ENCODE measurements around the gene PRPF40A.

PRPF40A gene

DNA sequence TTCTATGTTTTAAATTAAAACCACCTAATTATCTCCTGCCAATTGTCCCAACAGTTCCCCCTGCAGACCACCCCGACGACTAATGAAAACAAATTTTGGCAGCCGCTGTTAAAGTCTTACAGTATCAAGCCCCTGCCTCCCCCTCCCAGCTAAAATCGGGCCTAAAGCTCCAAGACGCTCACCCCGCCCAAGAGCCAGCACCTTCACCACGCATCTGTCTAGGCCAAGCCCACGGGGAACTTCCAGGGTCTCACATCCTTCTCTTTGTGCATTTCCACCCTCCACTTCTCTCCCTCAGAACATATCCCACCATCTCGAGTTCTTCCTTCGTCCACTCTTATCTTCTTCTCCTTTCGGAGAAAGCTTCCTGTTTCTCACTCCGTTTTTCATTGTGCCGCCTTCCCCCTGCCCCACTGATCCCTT is 445 bp downstream of the PRPF40A start:
- peak in 1 of 2 experiments; percentile 8 for DNase-seq

DNA sequence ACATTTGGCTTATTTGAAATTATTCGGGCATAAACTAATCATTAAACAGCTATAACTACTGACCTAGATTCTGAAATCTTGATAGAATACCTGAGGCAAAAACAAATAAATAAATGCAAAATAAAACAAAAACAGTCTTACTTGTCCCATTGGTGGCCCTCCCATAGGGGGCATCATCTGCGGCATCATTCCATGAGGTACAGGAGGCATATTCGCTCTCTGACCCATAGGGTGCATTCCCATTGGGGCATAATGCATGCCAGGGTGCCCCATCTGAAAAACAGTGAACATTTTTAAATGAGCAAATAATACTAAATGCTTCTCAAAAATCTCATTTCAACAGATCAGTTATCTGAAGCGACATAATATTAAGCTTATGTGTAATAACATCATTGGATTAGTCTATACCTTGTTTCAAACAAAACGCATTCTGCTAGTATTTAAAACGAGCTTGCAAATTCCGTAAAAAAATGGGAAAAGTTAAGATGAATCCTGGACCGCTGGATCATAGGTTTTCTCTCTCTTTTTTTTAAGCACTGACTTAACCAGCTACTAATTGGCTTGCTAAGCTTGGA is 1.3 kb downstream of the PRPF40A start:
- peak in 1 of 2 experiments; percentile 13 for DNase-seq

DNA sequence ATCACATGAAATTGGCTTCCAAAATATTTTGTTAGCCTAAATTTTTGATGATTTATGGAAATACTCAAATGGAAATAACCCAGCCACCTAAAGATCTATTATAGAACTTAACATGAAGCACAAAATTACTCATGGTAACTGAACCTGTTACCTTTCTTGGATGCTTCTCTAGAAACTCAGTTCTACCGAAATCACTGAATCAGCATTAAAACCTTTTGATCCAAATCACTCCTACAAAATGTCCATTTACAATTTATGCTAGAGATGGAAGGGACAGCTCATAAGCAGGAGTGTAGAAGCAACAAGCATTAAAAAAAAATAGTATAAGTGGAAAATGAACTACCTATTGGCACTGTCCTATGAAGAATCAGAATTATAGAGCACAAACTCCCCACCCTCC is 2.1 kb downstream of the PRPF40A start:
- DNase-seq: no peak

DNA sequence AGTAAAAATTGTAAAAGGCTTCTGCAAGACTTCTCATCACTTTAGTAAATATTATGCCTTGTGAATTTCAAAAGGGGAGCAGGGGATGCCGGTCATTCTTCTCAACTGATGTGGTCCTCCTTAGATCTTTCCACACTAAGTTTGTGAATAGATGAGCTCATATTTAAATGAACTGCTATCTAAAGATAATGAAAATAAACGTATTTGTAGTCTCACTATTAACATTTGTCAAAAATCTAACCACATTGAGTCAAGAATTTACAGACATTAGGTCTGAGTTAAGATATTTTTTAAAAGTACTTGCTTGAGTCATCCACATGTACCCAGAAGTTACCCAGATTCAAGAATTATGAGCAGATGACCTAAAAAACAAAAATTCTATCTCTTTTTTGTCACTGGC is 6.5 kb downstream of the PRPF40A start:
- no peak for DNase-seq

DNA sequence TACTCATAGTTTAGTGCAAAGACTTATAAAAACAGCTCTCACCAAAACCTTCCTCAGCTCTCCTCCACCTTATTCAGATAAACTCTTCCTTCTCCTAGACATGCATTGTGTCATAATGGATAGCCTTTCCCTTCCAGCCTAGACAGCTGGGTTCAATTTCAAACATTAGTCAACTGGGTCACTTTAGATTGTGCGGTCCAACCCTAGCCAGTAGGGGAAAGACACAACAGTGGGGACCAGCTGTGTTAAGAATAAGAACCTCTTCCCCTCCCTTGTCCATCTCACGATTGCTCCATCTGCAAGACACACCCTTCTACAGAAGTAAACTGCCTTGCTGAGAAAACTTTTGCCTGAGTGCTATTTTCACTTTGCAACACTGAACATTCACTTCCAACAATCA is 8.5 kb downstream of the PRPF40A start:
- DNase-seq: no peak

DNA sequence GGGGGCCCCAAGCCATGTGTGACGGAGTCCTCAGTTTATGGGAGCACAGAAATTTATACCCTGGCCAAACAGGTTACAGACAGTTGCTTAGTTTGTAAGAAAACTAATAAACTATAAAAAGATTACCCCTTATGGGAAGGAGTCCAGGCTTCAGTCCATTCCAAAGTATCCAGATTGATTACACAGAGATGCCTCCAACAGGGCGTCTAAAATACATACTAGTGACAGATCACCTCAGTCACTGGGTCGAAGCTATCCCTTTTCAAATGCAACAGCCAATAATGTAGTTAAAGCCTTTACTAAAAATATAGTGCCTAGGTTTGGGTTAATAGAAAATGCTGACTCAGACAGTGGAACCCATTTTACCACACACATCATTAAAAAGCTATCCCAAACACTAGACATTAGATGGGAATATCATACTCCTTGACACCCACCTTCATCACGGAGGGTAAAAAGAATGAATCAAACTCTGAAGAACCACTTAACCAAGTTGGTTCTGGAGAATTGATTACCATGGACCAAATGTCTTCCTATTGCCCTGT is 10.7 kb downstream of the PRPF40A start:
- no peak for DNase-seq

DNA sequence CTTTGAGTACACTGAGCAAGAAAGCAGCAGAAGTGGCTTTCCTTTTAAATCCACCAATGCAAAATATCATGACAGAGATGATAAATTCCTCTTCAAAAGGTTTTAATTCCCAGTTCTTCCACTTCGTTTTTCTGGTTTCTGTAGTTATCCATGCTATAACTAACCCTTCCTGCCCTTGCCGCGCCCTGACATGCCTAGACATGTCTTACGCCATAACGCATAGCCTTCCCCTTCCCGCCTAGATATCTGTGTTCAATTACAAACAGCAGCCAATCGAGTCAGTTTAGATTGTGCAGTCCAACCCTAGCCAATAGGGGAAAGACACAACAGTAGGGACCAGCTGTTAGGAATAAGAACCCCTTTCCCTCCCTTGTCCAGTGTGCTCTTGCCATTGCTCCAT is 16.1 kb downstream of the PRPF40A start:
- no peak for DNase-seq

DNA sequence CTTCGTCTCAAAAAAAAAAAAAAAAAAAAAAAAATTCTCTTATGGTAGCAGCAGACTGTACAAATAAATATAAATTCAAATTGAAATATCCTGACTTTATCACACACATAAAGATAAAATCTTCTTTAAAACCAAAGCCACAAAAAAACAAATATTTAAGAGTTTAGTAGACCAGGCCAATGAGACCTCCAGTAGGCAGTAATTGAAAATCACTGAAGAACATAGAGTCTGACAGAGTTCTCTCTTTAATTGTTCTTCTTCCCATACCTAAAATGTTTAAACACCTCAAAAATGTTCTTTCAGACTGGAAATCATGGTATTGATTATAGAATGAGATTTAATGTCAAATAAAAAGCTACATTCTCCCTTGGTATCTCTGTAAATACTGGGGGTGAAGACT is 20.8 kb downstream of the PRPF40A start:
- DNase-seq: no peak

DNA sequence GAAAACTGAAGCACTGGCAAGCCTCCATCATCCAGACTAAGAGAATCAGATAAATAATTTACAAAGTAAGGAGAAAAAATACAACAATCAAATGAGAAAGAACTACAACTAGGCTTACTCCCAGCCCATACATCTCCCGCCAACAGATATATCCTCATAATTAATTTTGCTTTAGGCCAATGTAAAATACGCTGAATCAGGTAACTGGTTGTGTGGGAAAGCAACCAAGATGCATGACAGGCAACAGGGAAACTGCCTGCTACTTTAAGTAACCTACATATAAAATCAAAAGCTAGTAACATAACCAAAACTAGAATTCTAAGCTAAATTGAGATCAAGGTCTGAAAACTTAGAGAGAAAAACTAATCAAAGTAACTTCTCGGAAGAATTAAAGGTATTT is 21.5 kb downstream of the PRPF40A start:
- DNase-seq: no peak

DNA sequence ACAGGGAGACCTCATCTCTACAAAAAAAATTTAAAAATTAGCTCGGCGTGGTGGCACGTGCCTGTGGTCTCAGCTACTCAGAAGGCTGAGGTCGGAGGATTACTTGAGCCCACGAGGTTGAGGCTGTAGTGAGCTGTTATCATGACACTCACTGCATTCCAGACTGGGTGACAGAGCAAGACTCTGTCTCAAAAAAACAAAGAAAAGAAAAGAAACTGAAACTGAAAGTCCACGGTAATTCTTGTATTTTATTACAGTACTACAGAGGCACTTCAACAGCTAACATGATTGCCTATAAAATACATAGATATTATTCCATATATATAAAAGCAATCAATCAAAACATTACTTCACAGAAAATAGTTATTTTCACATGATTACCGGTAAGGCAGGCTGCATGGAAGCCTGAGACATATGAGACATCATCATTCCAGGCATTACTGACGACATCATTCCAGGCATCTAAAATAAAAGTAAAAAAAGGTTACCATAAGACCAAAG is 23.1 kb downstream of the PRPF40A start:
- DNase-seq: no peak

DNA sequence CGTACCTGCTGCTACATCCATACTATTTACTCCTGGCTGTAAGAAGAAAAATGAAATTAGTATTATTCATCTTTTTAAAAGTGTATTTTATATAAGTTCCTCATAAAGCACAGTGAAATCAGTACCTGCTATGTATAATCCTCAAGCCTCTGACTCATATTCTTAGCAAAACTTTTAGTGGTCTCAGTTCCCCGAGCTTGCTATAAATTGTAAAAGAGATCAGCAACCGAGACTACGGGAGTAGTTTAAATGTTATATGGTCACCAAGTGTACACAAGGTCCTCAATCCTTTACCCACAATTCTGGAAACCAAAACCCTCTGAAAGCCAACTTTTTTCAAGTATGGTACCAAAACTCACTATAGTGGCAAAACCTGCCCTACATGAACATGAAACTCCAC is 24.2 kb downstream of the PRPF40A start:
- no peak for DNase-seq

DNA sequence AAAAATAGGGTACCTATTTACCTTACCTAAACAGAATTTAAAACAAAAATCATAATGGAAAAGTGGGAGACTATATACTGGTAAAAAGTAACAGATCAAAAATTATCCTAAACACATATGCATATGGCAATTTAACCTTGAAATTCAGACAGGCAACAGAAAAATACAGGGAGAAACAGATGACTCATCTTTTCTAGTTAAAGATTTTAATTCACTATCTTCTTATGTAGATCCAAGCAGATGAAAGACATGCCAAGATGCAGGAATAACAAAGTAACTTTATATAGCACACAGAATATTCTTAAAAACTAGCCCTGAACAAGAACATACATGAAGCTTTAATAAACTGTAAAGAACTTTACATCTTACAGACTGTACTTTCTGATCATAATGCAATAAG is 30.9 kb downstream of the PRPF40A start:
- no peak for DNase-seq

DNA sequence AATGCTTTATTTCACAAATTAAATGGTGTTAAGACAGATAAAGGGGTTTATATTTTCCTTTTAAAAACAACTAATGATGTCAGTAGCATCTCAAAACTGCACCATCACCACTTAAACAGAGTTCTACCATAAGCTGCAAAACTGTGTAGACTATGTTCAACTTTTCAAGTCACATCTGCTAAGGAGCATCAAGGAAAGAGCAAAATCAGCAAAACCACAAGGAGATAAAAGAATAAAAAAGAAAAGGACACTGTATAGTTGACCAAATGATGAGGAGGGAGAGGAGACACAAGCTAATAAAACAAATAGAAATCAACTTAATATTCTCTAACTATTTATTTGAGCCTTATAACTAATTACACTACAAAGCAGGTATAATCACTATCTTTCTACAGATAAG is 33.9 kb downstream of the PRPF40A start:
- no peak for DNase-seq

DNA sequence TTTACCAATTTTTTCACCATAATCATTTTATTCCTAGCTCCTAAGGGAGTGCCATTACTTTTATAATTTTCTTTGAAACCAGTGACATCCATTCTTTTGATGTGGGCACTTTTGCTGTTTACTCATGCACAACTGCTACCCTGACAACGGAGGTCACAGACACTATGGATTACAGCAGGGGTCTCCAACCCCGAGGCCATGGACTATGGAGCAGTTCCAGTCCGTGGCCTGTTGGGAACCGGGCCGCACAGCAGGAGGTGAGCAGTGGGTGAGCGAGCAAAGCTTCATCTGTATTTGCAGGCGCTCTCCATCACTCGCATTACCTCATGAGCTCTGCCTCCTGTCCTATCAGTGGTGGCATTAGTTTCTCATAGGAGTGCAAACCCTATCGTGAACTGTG is 34.6 kb downstream of the PRPF40A start:
- DNase-seq: no peak

DNA sequence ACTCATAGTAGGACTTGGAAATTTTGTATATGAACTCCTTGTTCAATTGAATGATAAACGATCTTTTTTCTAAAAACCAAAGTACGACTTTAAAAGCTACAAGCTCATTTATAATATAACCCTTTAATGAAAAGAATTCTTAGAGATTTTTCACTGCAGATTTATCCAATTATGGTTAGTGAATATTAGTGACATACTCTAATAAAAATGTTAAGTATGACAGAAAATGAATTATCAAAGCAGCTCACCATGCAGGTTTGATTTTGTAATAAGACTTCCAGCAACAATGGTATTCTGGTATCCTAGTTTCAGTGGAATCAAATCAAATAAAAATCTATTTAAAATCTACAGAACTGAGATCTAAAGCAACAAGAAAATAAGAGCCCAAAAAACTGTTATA is 38.5 kb downstream of the PRPF40A start:
- no peak for DNase-seq

DNA sequence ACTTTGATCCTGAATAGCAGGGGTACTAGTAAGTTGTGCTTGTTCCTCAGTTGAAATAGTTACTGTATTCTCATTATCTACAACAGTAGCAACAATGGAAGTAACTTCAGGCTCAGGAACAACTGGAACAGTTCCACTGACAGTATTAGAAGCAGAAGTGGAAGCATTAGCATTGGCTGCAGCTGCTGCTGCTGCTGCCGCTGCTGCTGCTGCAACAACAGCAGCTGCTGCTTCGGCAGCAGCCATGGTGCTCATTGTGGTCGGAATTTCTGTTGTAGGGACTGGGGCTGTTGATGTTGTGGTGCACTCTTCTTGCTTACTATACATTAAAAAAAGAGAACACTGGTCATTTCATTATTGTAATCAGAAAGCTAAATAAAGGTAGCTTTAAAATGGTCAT is 40.8 kb downstream of the PRPF40A start:
- no peak for DNase-seq

DNA sequence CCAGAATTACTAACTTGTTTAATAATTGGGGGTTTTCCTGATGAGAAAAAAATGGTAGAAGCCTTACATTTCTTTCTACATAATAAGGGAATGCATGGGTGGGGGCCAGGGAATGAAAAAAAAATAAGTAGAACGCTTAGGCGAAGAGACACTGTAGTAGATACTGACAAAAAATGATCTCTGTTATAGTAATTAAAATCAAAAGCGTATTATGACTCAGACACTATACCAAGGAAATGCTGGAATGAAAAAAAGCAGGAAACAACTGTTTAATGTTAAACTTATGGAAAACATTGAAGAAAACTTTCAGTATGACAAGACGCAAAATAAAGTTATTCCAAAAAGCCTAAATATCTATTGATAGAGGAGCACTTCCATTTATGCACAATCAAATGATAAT is 42.9 kb downstream of the PRPF40A start:
- no peak for DNase-seq

DNA sequence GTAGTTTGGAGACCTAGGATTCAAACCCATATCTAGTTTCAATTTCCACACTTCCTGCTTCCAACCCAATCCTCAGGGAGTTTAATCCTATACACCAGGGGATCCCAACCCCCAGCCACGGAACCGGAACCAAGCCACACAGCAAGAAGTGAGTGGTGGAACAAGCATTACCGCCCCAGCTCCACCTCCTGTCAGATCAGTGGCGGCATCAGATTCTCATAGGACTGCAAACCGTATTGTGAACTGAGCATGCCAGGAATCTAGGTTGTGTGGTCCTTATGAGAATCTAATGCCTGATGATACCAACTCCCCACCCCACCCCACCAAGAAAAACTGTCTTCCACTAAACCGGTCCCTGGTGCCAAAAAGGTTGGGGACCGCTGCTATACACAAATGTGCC is 52.5 kb downstream of the PRPF40A start:
- DNase-seq: no peak

DNA sequence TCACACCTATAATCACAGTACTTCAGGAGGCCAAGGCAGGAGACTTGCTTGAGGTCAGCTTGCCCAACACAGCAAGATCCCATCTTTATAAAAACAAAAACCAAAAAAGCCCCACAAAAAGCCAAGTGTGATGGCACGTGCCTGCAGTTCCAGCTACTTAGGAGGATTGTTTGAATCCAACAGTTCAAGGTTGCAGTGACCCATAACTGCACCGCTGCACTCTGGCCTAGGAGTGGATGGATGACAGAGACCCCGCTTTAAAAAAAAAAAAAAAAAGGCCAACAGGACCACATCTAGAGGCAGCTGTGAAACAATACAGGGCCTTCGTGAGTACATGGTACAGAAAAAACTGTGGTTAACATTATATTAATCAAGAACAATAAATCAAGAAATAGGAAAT is 56.2 kb downstream of the PRPF40A start:
- no peak for DNase-seq

DNA sequence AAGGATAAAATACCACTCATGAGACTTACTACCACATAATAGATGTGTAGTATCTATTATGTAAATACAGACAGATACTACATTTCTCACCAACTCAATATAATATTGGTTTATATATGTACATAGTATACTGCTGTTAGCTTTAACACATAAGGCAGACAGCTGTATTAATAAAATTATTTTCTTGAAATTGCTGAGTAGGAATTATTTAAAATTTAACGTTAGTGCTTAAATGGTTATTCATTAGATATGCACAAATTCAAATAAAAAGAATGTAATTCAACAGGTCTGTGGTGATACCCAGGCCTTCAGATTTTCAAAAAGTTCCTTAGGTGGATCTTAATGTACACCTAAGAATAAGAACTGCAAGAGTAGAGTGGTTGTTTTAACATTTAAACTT is 59.0 kb downstream of the PRPF40A start:
- no peak for DNase-seq

DNA sequence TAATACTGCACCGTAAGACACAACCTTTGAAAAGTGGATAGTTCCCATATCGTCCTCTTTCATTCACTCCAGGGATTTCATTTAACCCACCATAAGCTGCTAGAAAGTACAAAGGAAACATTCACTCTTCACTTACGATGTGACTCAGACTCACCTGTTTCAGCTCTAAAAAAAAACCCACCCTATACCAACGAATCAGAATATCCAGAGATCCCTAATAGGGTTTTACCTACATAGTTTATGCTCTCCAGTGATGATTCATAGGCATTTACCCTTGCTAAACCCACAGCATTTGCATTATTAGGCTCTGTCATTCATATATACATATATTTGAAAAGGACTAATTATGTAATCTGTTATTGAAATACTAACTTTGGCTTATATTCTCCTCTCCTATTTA is 60.2 kb downstream of the PRPF40A start:
- no peak for DNase-seq

DNA sequence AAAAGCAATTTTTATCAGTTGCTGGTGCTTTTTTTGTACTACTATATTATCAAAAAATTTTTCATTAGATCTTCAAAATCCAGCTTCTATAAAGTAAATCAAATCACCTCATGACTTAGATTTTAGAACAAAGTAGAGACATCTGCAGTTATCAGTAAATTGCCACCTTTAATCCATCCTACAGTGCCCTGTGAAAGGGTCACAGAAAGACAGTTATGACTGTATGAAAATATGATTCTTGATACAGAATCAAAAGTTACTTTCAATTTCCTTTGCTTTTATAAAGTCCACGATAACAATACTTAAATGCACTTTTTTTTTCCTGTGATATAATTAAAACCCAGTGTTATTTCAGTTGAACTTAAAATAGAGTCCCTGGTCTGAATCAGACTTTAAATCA is 61.4 kb downstream of the PRPF40A start:
- DNase-seq: no peak

DNA sequence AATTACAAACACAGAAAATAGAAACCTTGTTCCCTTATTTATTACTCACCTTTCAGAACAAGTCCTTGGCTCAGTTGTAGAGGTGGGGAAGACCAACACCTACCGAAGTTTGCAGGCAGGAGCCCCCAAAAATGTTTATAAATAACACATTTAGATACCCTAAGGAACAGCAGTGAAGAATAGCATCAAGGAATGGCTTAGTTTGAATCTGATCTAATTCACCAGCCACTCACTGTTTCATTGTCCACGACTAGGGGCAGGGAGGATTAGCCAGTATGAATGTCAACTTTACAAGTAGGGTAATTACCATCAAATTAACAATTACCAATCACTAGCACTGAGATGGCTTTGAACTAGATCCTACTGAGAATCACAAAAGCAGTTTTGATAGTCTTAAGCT is 65.4 kb downstream of the PRPF40A start:
- no peak for DNase-seq

DNA sequence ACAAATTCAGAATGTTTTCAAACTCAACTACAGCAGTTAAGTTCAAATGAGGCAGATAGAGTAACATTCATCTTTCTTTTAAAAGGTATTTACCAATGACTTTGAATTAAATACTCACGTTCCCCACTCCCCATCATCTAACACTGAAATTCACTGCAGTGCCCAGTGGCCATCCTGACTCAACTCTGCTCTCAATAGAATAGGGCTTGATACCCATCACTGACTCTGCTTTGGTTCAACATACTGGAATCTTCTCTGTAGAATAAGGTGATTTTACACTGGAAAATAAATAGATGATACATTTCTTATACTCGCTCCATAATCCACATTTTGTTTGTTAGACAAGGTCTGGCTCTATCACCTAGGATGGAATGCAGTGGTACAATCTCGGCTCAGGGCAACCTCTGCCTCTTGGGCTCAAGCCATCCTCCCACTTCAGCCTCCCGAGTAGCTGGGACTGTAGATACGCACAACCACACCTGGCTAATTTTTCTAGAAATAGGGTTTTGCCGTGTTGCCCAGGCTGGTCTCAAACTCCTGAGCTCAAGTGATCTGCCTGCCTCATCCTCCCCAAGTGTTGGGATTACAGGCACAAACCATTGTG is 66.4 kb downstream of the PRPF40A start:
- DNase-seq: no peak

DNA sequence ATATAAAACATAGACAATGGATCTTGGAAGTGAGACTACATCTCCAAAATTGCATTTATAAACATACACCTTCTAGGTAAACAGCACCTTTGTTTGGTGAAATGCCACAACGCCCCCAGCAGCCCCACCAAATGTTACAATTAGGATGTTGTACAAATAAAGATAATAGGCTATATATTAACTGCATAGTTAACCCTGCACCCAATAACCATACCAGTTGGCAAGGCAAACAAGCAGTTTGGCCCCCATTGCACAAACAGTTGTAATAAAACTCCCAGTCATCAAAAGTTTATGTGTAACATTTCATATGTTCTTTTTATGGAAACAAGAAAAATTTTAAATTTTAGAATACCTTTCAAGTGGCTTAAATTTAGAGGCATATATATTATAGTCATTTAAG is 67.3 kb downstream of the PRPF40A start:
- DNase-seq: peak; percentile 11 to 26
